Rectal smooth muscle tissue (tissue), 1 donor: Measurements from ENCODE around the gene SAMD4A.

Experiments
- H3K27ac ChIP-seq: one replicate; pipeline ENCODE4 v1.7.0; 2013; ENCODE audit warnings: low read depth, low read length, inconsistent platforms
- H3K27me3 ChIP-seq: one replicate; pipeline ENCODE4 v1.7.0; 2013; ENCODE audit warnings: low read length; ENCODE audit not compliant: control insufficient read depth, insufficient read depth
- H3K36me3 ChIP-seq: one replicate; pipeline ENCODE4 v1.7.0; 2013; ENCODE audit warnings: low read length; ENCODE audit not compliant: control insufficient read depth, insufficient read depth
- H3K4me1 ChIP-seq: one replicate; pipeline ENCODE4 v1.7.0; 2013; ENCODE audit warnings: low read length; ENCODE audit not compliant: control insufficient read depth, insufficient read depth
- H3K4me3 ChIP-seq: one replicate; pipeline ENCODE4 v1.7.0; 2013; ENCODE audit warnings: low read length
- H3K9ac ChIP-seq: one replicate; pipeline ENCODE4 v1.7.0; 2013; ENCODE audit warnings: low read length

SAMD4A gene, protein sequence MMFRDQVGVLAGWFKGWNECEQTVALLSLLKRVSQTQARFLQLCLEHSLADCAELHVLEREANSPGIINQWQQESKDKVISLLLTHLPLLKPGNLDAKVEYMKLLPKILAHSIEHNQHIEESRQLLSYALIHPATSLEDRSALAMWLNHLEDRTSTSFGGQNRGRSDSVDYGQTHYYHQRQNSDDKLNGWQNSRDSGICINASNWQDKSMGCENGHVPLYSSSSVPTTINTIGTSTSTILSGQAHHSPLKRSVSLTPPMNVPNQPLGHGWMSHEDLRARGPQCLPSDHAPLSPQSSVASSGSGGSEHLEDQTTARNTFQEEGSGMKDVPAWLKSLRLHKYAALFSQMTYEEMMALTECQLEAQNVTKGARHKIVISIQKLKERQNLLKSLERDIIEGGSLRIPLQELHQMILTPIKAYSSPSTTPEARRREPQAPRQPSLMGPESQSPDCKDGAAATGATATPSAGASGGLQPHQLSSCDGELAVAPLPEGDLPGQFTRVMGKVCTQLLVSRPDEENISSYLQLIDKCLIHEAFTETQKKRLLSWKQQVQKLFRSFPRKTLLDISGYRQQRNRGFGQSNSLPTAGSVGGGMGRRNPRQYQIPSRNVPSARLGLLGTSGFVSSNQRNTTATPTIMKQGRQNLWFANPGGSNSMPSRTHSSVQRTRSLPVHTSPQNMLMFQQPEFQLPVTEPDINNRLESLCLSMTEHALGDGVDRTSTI

DNA sequence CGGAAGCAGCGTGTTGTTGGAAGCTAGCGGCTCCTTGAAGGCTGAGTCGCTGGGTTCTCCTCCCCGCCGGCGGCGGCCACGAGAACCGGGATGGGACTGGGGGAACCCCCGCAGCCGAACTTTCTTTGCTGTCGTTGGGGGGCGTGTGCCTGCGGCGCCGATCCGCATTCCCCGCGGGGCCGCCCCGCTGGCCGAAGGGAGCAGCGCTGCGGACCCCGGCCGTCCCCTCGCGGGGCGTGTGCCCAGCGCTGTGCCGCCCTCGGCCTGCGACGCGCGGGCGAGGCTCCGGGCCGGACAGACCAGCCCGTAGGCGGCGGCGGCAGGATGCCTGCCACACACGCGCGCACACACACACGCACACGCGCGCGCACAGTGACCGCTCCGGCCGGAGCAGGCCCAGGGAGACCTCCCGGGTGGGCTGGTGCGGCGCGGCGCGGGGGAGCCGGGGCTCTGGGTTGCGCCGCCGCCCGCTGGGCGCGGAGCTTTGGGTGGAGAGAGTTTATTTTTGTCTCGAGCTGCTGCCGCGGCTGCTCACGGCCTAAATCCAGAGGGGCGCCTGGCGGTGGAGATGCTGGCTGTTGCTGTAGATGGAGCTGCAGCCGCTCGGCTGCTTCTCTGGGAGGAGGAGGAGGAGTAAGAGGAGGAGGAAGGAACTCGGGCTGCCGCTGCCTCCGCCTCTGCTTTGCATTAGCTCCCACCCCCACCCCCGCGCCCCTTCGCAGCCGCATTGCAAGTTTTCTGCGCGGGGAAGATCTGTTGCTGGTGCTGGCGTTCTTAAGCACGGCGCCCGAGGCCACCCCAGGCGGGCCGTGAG is at the start of gene SAMD4A:
SAMD4A (plus strand) TSS at position 719 of the 814 bp plus-strand sequence. CDS start 789 bp downstream, outside the sequence.
- peaks cover 22% of the 10 kb centered on the region for H3K4me1 ChIP-seq
- no peaks in the 10 kb centered on the region for H3K36me3 ChIP-seq
- H3K9ac ChIP-seq = peak within 1 kb of the TSS; percentile 66
- no peaks in the 10 kb centered on the region for H3K27me3 ChIP-seq
- H3K4me3 ChIP-seq = peak within 1 kb of the TSS; percentile 90
- H3K27ac ChIP-seq = peak within 1 kb of the TSS; percentile 99

DNA sequence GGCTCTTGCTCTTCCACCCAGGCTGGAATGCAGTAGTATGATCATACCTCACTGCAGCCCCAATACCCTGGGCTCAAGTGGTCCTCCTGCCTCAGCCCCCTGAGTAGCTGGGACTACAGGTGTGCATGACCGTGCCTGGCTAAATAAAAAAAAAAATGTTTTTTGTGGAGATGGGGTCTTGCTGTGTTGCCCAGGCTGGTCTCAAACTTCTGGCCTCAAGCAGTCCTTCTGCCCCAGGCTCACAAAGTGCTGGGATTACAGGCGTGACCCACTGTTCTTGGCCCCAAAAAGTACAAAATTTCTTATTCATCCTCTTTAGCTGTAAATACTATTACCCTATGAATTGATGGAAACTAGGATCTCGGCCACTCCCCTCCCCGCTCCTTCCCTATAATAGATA is 42.5 kb upstream of the SAMD4A start:
- peaks cover 6% of the 10 kb centered on the region for H3K36me3 ChIP-seq

DNA sequence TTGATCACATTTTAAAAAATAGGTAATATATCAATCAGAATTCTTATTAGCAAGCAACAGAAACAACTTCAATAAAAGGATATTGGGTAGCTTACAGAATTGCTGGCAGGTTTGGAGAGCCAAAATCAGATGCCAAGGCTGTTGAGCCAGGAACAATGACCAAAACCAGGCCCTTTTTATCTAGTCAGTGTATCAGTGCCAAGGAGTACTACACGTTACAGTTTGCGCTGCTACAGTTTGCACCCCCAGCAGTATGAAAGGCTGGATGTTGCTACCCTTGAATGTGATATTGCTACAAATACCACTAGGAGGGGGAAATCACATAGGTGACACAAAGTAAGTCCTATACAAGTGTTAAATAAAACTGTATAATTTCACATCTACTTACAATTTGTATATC is 38.0 kb upstream of the SAMD4A start:
- no peak overlapping the region for H3K4me3 ChIP-seq
- peaks cover under 1% of the 10 kb centered on the region for H3K36me3 ChIP-seq
- H3K4me1 ChIP-seq = no peaks in the 10 kb centered on the region
- H3K27ac ChIP-seq = no peak overlapping the region
- no peaks in the 10 kb centered on the region for H3K27me3 ChIP-seq
- H3K9ac ChIP-seq = no peak overlapping the region

More for the DNA sequence above, 42.5 kb upstream of the SAMD4A start:
- Histone ChIP-seq H3K4me3 (no peak overlapping the region), H3K9ac (no peak overlapping the region), H3K27me3 (no peaks in the 10 kb centered on the region), H3K4me1 (no peaks in the 10 kb centered on the region), H3K27ac (no peak overlapping the region)

DNA sequence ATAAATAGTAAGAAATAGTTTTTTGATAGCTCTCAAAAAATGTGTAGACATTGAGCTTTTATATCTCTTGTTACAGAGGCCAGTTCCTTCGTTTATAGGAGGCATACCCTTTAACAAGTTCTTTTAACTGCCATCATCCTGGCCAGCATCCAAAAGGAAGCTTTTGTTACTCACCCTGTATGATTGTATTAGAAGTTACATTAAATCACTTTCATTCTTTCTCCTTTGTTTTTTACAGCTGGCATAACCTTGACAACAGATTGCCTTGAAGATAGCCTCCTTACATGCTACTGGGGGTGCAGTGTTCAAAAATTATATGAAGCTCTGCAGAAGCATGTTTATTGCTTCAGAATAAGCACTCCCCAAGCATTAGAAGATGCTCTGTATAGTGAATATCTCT is 37.1 kb upstream of the SAMD4A start:
- H3K4me3 ChIP-seq = no peak overlapping the region
- no peaks in the 10 kb centered on the region for H3K36me3 ChIP-seq
- no peak overlapping the region for H3K9ac ChIP-seq
- H3K27me3 ChIP-seq = no peaks in the 10 kb centered on the region
- no peak overlapping the region for H3K27ac ChIP-seq
- H3K4me1 ChIP-seq = no peaks in the 10 kb centered on the region

DNA sequence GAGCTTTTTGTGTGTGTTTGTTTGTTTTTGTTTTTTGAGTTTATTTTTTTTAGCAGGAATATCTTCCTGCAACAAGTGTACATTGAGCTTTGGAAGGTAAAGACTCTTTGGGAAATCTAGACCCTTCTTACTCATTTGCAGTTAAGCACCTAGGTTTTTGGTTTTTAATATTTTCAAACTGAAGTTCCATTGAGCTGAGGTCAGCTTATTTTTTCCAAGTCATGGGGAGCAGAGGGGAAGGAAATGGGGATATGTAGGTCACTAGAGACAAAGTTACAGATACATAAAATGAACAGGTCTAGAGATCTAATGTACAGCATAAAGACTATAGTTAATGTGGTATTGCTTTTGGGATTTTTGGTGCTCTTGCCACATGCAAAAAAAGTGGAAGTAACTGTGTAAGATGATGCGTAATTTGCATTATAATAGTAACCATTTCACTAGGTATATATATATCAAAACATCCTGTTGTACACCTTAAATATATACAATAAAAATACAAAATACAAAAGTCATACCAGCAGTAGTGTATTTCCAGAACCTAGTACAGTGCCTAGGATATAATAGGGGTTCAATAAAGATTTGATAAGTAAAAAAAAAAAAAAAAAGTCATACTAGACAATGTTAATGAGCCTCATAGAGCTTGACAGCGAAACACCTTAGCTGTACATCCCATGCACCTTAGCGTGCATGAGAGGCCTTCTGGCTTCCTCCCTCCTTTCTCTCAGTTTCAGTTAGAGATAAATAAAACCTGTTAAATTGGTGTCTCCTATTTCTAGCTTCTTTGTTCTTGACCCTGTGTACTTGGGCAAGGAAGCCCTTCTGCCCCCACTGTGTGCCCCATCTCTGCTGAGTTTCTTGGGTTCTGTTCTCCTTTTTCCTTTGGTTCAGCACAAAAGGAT is 34.6 kb upstream of the SAMD4A start:
- H3K27me3 ChIP-seq = no peaks in the 10 kb centered on the region
- H3K9ac ChIP-seq = no peak overlapping the region
- no peak overlapping the region for H3K27ac ChIP-seq
- H3K4me1 ChIP-seq = no peaks in the 10 kb centered on the region
- no peak overlapping the region for H3K4me3 ChIP-seq
- H3K36me3 ChIP-seq = no peaks in the 10 kb centered on the region

DNA sequence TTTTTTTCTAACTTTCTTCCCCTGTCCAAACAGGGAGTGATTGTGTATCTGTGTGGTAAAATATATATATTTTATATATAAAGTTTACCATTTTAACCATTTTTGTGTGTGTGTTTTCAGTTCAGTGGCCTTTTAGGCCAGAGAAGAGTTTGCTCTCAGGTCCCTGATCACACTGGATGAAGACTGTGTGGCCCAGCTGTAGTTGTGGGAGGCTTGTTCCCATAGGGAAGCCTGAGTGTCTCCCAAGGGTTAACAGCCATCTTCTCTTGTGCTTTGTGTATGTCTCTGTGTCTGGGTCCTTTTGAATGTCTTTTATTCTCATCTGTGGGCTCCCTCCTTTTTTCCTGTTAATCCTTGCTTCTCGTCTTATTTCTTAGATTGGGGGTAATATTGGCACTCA is 33.8 kb upstream of the SAMD4A start:
- Histone ChIP-seq H3K36me3 (peaks cover 2% of the 10 kb centered on the region), H3K27ac (no peak overlapping the region), H3K4me1 (no peaks in the 10 kb centered on the region), H3K9ac (no peak overlapping the region), H3K27me3 (no peaks in the 10 kb centered on the region), H3K4me3 (no peak overlapping the region)

DNA sequence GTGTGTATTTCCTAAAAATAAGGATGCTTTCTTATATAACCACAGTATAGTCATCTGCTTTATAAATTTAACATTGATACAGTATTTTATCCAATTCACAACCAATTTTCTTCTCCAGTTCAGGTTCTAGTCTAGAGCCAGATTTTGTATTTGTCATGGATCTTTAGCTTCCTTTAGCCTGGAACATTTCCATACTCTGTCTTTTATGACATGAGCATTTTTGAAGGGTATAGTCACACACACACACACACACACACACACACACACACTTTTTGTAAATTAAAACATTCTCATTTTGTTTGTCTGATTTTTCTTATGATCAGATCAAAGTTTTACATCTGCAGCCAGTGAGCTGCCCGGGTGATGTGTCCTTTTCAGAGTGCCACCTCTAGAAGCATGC is 31.8 kb upstream of the SAMD4A start:
- Histone ChIP-seq H3K4me1 (no peaks in the 10 kb centered on the region), H3K36me3 (peaks cover 4% of the 10 kb centered on the region), H3K4me3 (no peak overlapping the region), H3K9ac (no peak overlapping the region), H3K27ac (no peak overlapping the region), H3K27me3 (no peaks in the 10 kb centered on the region)

DNA sequence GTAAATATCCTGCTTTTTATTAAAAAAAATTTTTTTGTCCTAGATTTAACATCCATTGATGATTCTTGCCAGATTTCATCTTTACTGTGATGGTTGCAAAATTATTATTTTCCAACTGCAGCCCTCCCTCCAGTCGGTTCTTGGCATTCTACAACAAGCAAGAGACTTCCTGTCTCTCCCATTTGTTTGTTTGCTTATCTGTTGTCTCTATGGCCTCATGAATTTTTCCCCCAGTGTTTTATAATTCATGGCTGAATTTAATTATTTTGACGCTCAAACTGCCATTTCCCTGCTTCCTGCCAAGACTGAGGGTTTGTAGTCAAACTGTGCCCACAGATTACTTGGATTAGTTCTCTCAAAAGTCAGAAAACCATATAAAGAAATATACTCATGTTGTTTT is 31.3 kb upstream of the SAMD4A start:
- Histone ChIP-seq H3K36me3 (peaks cover 4% of the 10 kb centered on the region), H3K9ac (no peak overlapping the region), H3K4me1 (no peaks in the 10 kb centered on the region), H3K27me3 (no peaks in the 10 kb centered on the region), H3K27ac (no peak overlapping the region), H3K4me3 (no peak overlapping the region)

DNA sequence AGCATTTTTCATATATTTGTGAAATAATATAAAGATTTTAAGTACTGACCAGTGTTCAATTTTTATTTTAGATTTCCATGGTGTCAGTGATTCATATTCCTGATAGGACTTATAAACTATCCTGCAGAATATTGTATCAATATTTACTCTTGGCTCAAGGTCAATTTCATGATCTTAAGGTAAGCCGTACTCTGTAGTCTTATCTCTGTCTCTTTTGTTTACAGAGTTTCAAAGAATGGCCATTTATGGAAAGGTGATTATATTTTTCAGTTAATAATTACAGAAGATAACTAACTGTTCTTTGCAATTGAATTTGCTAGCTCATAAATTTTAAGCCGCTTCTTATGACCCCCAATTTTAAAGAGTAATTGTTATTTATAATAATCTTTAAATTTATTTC is 29.3 kb upstream of the SAMD4A start:
- no peaks in the 10 kb centered on the region for H3K4me1 ChIP-seq
- H3K27ac ChIP-seq = no peak overlapping the region
- H3K27me3 ChIP-seq = no peaks in the 10 kb centered on the region
- H3K36me3 ChIP-seq = peaks cover 4% of the 10 kb centered on the region
- H3K9ac ChIP-seq = no peak overlapping the region
- no peak overlapping the region for H3K4me3 ChIP-seq

DNA sequence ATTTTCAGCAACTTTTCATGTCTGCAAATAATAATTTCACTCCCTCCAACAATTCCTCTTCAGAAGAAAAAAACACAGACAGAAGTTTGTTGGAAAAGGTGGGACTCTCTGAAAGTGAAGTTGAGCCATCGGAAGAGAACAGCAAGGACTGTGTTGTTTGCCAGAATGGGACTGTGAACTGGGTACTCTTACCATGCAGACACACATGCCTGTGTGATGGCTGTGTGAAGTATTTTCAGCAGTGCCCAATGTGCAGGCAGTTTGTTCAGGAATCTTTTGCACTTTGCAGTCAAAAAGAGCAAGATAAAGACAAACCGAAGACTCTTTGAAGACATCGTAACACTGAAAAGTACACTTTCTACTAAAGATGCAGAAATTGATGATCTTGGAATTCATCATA is 28.9 kb upstream of the SAMD4A start:
- no peaks in the 10 kb centered on the region for H3K4me1 ChIP-seq
- no peaks in the 10 kb centered on the region for H3K27me3 ChIP-seq
- H3K9ac ChIP-seq = no peak overlapping the region
- no peak overlapping the region for H3K27ac ChIP-seq
- peaks cover 4% of the 10 kb centered on the region for H3K36me3 ChIP-seq
- no peak overlapping the region for H3K4me3 ChIP-seq

DNA sequence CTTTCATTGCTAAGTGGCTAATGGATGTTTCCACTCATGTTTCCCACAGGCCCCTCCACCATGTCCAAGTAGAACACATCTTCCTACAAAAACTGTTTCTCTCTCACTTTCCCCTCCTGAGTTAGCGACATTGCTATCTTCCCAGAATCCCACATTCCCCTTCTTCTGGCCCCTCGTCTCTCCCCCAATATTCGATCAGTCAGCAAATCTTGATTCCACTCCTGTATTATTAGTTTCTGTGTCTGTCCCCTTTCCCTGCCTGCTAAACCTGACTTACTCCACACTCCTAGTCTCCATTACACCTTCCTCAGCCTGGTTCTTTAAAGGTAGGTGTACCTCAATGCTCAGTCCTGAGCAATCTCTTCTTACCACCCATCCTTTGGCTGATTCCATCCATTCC is 19.3 kb upstream of the SAMD4A start:
- Histone ChIP-seq H3K4me1 (no peaks in the 10 kb centered on the region), H3K4me3 (no peak overlapping the region), H3K36me3 (no peaks in the 10 kb centered on the region), H3K27ac (no peak overlapping the region), H3K27me3 (no peaks in the 10 kb centered on the region), H3K9ac (no peak overlapping the region)
